Neuronal stem cell (in vitro differentiated cells): Measurements from ENCODE around the gene TLL1.

Source experiments
- DNase-seq: peaks from one replicate; pipeline ENCODE4 v3.0.0-alpha.2; 2013; ENCODE audit warnings: low spot score
- H2AFZ ChIP-seq: one replicate; pipeline ENCODE4 v1.6.1; 2013; ENCODE audit warnings: mild to moderate bottlenecking, low read length, inconsistent platforms
- H2AK5ac ChIP-seq: 2 replicates; pipeline ENCODE4 v1.6.1; 2013; ENCODE audit warnings: low read depth, mild to moderate bottlenecking, inconsistent platforms, low read length, moderate library complexity, mixed read lengths
- H2BK120ac ChIP-seq: 2 replicates; pipeline ENCODE4 v1.6.1; 2013; ENCODE audit warnings: low read depth, mild to moderate bottlenecking, inconsistent platforms, low read length, moderate library complexity, mixed read lengths
- H2BK12ac ChIP-seq: one replicate; pipeline ENCODE4 v1.6.1; 2013; ENCODE audit warnings: low read length, inconsistent platforms
- H2BK15ac ChIP-seq: 2 replicates; pipeline ENCODE4 v1.6.1; 2013; ENCODE audit warnings: mild to moderate bottlenecking, low read length, inconsistent platforms, mixed read lengths
- H2BK5ac ChIP-seq: one replicate; pipeline ENCODE4 v1.6.1; 2013; ENCODE audit warnings: inconsistent platforms, mild to moderate bottlenecking, low read length, moderate library complexity
- H3K14ac ChIP-seq: one replicate; pipeline ENCODE4 v1.6.1; 2013; ENCODE audit warnings: low read length, inconsistent platforms
- H3K18ac ChIP-seq: 2 replicates; pipeline ENCODE4 v1.6.1; 2013; ENCODE audit warnings: low read length, inconsistent platforms
- H3K23ac ChIP-seq: 2 replicates; pipeline ENCODE4 v1.6.1; 2013; ENCODE audit warnings: low read depth, mild to moderate bottlenecking, mixed read lengths, low read length, inconsistent platforms; ENCODE audit not compliant: poor library complexity
- H3K27ac ChIP-seq: replicated peaks from 3 replicates; pipeline ENCODE4 v1.5.1; 2013; ENCODE audit warnings: low read length, inconsistent platforms
- H3K27me3 ChIP-seq, 3 experiments: 2 replicates each; pipeline ENCODE4 v1.6.1; 2013; ENCODE audit warnings: low read length in 3 of 3, mild to moderate bottlenecking in 2 of 3, inconsistent platforms in 1 of 3, low read depth in 1 of 3, mixed read lengths in 1 of 3, moderate library complexity in 1 of 3; ENCODE audit not compliant: control insufficient read depth in 3 of 3, insufficient read depth in 3 of 3
- H3K36me3 ChIP-seq, 2 donors: replicated peaks in 1 of 2; 2 replicates each; pipeline ENCODE4 v1.6.1; 2013; ENCODE audit warnings: low read length in 2 of 2; ENCODE audit not compliant: control insufficient read depth in 2 of 2, insufficient read depth in 2 of 2
- H3K4ac ChIP-seq: 2 replicates; pipeline ENCODE4 v1.6.1; 2013; ENCODE audit warnings: inconsistent platforms, mild to moderate bottlenecking, low read length, moderate library complexity
- H3K4me1 ChIP-seq, 2 donors: 1 replicate in 1 of 2; 2 replicates in 1 of 2; pipeline ENCODE4 v1.6.1; 2013; ENCODE audit warnings: low read length in 2 of 2, low read depth in 1 of 2; ENCODE audit not compliant: control insufficient read depth in 2 of 2, insufficient read depth in 1 of 2
- H3K4me2 ChIP-seq: one replicate; pipeline ENCODE4 v1.6.1; 2013; ENCODE audit warnings: mild to moderate bottlenecking, low read length, inconsistent platforms; ENCODE audit not compliant: insufficient read depth, poor library complexity, severe bottlenecking
- H3K4me3 ChIP-seq, 2 donors: 2 replicates each; pipeline ENCODE4 v1.5.1; 2013; ENCODE audit warnings: low read length in 2 of 2, mild to moderate bottlenecking in 2 of 2, inconsistent platforms in 1 of 2, moderate library complexity in 1 of 2
- H3K79me1 ChIP-seq: one replicate; pipeline ENCODE4 v1.6.1; 2013; ENCODE audit warnings: low read depth, mild to moderate bottlenecking, inconsistent platforms, low read length, moderate library complexity
- H3K9ac ChIP-seq: one replicate; pipeline ENCODE4 v1.6.1; 2013; ENCODE audit warnings: mild to moderate bottlenecking, low read depth, low read length, inconsistent platforms; ENCODE audit not compliant: poor library complexity
- H3K9me3 ChIP-seq, 2 donors: replicated peaks in 1 of 2; 2 replicates each; pipeline versions ENCODE3 to v1.6.1; 2013; ENCODE audit warnings: low read length in 2 of 2, mild to moderate bottlenecking in 2 of 2, inconsistent platforms in 1 of 2, low read depth in 1 of 2, mixed read lengths in 1 of 2, moderate library complexity in 1 of 2; ENCODE audit not compliant: control insufficient read depth in 2 of 2, insufficient read depth in 1 of 2
- H4K8ac ChIP-seq: one replicate; pipeline ENCODE4 v1.6.1; 2013; ENCODE audit warnings: low read depth, mild to moderate bottlenecking, inconsistent platforms, low read length, moderate library complexity
- H4K91ac ChIP-seq: one replicate; pipeline ENCODE4 v1.6.1; 2013; ENCODE audit warnings: low read length, low read depth, mild to moderate bottlenecking, inconsistent platforms; ENCODE audit not compliant: poor library complexity
- WGBS, 2 donors: extraction: QIAGEN DNeasy Blood & Tissue Kit; methylation state at CpG; one replicate each; pipeline ENCODE4 v1.1.7; 2013; ENCODE audit warnings: missing lambda C conversion rate in 2 of 2, mixed read lengths in 1 of 2; ENCODE audit not compliant: insufficient read length in 2 of 2, insufficient replicate concordance in 1 of 2; ENCODE audit errors: extremely low coverage in 2 of 2; 5-methylcytosine and 5-hydroxymethylcytosine counted together

Gene TLL1

DNA sequence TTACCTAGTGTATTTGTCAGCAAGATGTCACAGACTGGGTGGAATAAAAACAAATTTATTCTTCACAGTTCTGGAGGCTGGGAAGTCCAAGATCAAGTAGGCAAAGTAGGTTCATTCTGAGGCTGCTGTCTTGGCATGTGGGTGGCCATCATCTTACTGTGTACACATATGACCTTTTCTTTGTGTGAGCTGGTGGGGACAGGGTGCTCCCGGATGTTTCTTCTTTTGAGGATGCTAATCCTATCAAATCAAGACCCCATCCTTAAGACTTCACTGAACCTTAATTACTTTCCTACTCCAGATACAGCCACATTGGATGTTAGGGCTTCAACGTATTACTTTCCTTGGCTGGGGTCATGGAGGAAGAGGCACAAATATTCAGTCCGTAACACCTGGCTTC is 74.0 kb downstream of the TLL1 start:
- H2BK15ac ChIP-seq, result no peak overlapping the region
- H2BK5ac ChIP-seq, result no peak overlapping the region
- no peak for DNase-seq
- WGBS, 2 donors, result no CpG with 5 or more reads among the region's 3 CpGs
- H2BK12ac ChIP-seq, result no peak overlapping the region
- H3K4me3 ChIP-seq, result no peak overlapping the region
- H3K4me1 ChIP-seq, result no peaks in the 10 kb centered on the region
- H3K27ac ChIP-seq, result no peak overlapping the region
- no peaks in the 10 kb centered on the region for H3K27me3 ChIP-seq
- H3K4ac ChIP-seq, result no peak overlapping the region
- no peaks in the 10 kb centered on the region for H3K36me3 ChIP-seq
- no peak overlapping the region for H3K18ac ChIP-seq
- no peak overlapping the region for H3K14ac ChIP-seq
- H3K79me1 ChIP-seq, result no peaks in the 10 kb centered on the region
- H3K4me2 ChIP-seq, result no peak overlapping the region
- no peaks in the 10 kb centered on the region for H3K9me3 ChIP-seq
- no peak overlapping the region for H3K9ac ChIP-seq
- no peak overlapping the region for H4K8ac ChIP-seq
- no peak overlapping the region for H2AK5ac ChIP-seq
- no peak overlapping the region for H2AFZ ChIP-seq
- no peak overlapping the region for H3K23ac ChIP-seq
- H2BK120ac ChIP-seq, result no peak overlapping the region
- H4K91ac ChIP-seq, result no peak overlapping the region

DNA sequence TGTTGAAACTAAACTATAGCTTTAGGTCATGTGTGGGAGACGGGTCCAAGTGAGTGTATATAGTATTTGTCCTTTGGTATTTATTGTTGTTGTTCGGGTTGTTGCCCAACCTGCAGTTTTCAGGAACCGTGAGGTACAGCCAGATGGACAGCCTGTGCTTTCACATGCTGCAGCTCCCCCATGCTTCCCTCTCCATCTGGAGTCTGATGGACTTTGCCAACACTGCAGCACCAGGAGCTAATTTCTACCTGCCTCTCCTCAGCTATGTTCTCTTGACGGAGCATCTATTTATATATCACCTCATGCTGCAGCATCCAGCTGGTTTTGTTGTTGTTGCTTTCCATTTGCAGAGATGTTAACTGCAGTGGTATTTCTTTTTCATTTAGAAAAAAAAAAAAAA is 80.1 kb downstream of the TLL1 start:
- Histone ChIP-seq H3K36me3 (no peaks in the 10 kb centered on the region), H2BK120ac (no peak overlapping the region), H3K27ac (no peak overlapping the region), H3K18ac (no peak overlapping the region), H3K4me1 (no peaks in the 10 kb centered on the region), H2BK12ac (no peak overlapping the region), H3K4me2 (no peak overlapping the region), H3K9me3 (no peaks in the 10 kb centered on the region), H4K91ac (no peak overlapping the region), H3K27me3 (no peaks in the 10 kb centered on the region), H2BK15ac (no peak overlapping the region), H2AFZ (no peak overlapping the region), H2BK5ac (no peak overlapping the region), H3K4ac (no peak overlapping the region), H3K14ac (peak overlapping the region; percentile 84), H2AK5ac (no peak overlapping the region), H3K4me3 (no peak overlapping the region), H3K79me1 (no peaks in the 10 kb centered on the region), H3K23ac (no peak overlapping the region), H4K8ac (no peak overlapping the region), H3K9ac (no peak overlapping the region)
- DNase-seq, result no peak
- no CpG with 5 or more reads among the region's 4 CpGs for WGBS, 2 donors

DNA sequence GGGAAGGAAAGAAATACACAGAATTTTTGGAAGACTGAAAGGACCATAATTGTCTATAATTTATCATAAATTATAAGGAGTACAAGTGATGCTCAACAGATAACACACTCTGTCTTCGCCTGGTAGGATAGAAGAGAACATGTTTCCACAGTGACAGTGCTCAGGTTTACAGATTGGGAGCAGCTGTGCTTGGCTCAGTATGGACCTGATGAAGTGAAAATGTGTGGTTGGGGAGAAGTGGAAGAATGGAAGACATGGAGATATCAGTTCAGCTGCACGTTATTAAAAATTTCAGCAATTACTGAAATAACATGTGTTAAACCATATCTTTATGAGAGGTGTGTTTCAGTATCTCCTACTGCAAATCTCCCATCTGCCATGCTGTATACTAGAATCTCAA is 90.6 kb downstream of the TLL1 start:
- no peak overlapping the region for H4K91ac ChIP-seq
- H3K79me1 ChIP-seq, result no peaks in the 10 kb centered on the region
- no peak overlapping the region for H3K9ac ChIP-seq
- no peak overlapping the region for H3K4me3 ChIP-seq
- no peak overlapping the region for H3K4me2 ChIP-seq
- H2BK15ac ChIP-seq, result no peak overlapping the region
- no peaks in the 10 kb centered on the region for H3K9me3 ChIP-seq
- no peak overlapping the region for H2BK120ac ChIP-seq
- no peaks in the 10 kb centered on the region for H3K36me3 ChIP-seq
- no peaks in the 10 kb centered on the region for H3K27me3 ChIP-seq
- no peak overlapping the region for H3K14ac ChIP-seq
- no CpG with 5 or more reads among the region's 2 CpGs for WGBS, 2 donors
- no peak overlapping the region for H2AK5ac ChIP-seq
- no peak overlapping the region for H2AFZ ChIP-seq
- no peak overlapping the region for H3K23ac ChIP-seq
- no peaks in the 10 kb centered on the region for H3K4me1 ChIP-seq
- no peak overlapping the region for H3K4ac ChIP-seq
- H3K18ac ChIP-seq, result no peak overlapping the region
- no peak overlapping the region for H2BK5ac ChIP-seq
- no peak overlapping the region for H4K8ac ChIP-seq
- no peak for DNase-seq
- no peak overlapping the region for H3K27ac ChIP-seq
- H2BK12ac ChIP-seq, result no peak overlapping the region

DNA sequence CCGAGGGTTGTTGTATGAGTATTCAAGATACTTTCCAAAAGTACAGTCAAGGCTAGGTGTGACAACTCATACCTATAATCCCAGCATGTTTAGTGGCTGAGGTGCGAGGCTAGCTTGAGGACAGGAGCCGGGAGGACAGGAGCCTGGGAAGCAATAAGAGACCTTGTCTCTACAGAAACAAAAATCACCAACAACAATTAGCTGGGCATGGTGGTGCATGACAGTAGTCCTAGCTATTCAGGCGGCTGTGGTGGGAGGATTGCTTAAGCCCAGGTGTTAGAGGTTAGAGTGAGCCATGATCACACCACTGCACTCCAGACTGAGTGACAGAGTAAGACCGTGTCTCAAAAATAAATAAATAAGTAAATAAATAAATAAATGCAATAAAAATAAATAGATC is 91.6 kb downstream of the TLL1 start:
- no peak overlapping the region for H4K8ac ChIP-seq
- no CpG with 5 or more reads among the region's 5 CpGs for WGBS, 2 donors
- H2AK5ac ChIP-seq, result no peak overlapping the region
- no peak overlapping the region for H3K23ac ChIP-seq
- H4K91ac ChIP-seq, result no peak overlapping the region
- no peak overlapping the region for H3K9ac ChIP-seq
- no peak overlapping the region for H3K4me2 ChIP-seq
- H3K9me3 ChIP-seq, result no peaks in the 10 kb centered on the region
- no peaks in the 10 kb centered on the region for H3K79me1 ChIP-seq
- no peak overlapping the region for H2BK12ac ChIP-seq
- H3K14ac ChIP-seq, result no peak overlapping the region
- H3K4me1 ChIP-seq, result no peaks in the 10 kb centered on the region
- H2AFZ ChIP-seq, result no peak overlapping the region
- H3K18ac ChIP-seq, result no peak overlapping the region
- H3K36me3 ChIP-seq, result no peaks in the 10 kb centered on the region
- no peak overlapping the region for H3K4ac ChIP-seq
- no peak overlapping the region for H3K4me3 ChIP-seq
- DNase-seq, result no peak
- H2BK15ac ChIP-seq, result no peak overlapping the region
- H2BK120ac ChIP-seq, result no peak overlapping the region
- no peak overlapping the region for H2BK5ac ChIP-seq
- H3K27ac ChIP-seq, result no peak overlapping the region
- H3K27me3 ChIP-seq, result no peaks in the 10 kb centered on the region
